ENCODE measurements around the gene FUT6.
"Not testable (repeated sequence)": the region's sequence is repeated elsewhere in the genome, so short reads cannot be mapped to it uniquely, and the experiment has no call there.

The FUT6 gene

DNA sequence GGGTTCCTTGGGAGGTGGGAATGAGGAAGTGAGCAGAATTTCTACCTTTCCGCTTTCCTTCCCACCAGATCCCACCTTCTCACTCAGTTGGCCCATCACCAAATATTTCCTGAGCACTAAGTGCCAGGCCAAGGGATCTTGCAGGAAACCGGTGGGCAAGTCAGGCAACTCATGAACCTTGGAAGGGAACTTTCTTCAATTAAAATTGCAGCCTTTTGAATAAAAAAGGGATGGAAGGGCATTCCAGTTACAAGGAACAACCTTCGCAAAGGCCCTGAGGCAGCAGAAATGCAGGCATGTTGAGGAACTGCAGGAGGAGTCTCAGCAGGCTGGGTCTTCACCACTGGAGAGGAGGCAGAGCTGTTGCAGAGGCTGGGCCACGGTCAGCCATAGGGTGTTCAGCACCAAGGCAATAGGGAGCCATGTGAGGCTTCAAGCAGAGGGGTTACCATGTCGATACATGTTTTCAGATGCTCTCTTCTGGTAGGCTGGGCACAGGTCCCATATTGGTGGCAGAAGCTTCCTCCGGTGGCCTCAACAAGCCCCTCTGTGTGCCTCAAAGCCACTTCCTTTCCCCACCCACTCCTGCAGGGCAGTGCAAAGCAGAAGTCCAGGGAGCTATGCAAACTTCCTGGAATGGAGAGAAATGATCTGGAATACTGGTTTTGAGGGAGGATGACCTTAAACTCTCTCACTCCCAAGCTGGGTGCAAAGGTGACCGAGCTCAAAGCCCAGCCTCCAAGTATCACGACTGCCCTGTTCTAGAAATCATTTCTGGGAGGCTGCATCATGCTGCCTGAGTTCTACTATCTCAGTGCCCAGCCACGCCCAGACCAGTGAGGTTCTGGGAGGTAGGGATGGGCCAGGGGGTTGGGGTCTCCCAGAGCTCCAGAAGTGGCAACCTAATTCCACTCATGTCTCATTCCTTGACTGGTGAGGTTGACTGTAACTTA lies at the start of gene FUT6:
Gene FUT6, minus strand, starts transcription at position 638 of the 953 bp plus-strand sequence. CDS start 7,135 bp downstream, outside the sequence.
- no peak for DNase-seq

- DNase-seq, result not testable (repeated sequence)
These were observed 44.7 kb upstream of the FUT6 start for GRCh38 chr19:5884065-5884811.

GRCh38 chr19:5883157-5883873 lies 43.8 kb upstream of the FUT6 start:
- DNase-seq, result not testable (repeated sequence)

- no peak for DNase-seq
These were observed 43.0 kb upstream of the FUT6 start for GRCh38 chr19:5882421-5882968.

GRCh38 chr19:5881543-5882299 lies 42.2 kb upstream of the FUT6 start:
- DNase-seq, result no peak

DNA sequence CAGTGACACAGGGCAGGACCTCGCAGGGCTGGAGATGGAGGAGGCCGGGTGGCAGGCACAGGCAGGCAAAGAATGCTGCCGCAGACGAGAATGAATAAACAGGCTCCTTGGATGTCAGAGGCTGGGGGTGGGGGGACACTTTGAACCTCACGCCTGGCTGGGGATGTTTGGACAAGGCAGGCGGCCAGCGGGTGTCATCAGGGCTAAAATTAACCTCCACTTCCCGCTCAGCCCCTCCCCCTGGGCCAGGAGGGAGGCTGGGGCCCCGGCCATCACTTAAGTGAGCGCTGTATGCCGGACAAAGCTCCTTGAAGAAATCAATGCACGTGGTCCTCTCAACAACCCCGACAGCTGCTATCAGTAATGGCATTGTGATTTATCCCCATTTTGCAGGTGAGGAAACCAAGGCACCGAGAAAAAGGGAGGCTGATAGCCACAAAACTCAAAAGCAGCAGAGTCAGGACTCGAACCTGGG lies 41.1 kb upstream of the FUT6 start:
- no peak for DNase-seq

- no peak for DNase-seq
These were observed 40.7 kb upstream of the FUT6 start for GRCh38 chr19:5880196-5880595.

DNA sequence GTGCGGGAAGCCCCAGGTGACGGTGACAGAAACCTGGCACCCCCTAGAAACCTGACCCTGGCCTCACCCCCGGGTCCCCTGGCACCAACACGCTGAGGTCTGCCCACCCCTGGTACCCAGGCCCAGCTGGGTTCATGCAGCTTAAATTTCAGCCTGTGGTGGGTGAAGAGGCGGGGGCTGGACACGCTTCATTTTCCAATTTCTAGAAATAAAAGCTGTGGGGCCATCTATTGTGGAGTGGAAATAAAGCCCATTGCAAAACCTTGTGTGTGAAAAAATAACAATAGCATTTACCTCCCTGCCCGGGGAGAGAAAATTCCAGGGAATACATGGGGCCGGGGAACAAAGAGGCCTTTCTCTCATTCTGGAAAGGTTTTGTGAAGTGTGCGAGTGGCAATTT lies 38.4 kb upstream of the FUT6 start:
- DNase-seq, result no peak

GRCh38 chr19:5877427-5877826 lies 37.9 kb upstream of the FUT6 start:
- DNase-seq, result no peak

GRCh38 chr19:5874496-5874895 lies 35.0 kb upstream of the FUT6 start:
- not testable (repeated sequence) for DNase-seq

DNA sequence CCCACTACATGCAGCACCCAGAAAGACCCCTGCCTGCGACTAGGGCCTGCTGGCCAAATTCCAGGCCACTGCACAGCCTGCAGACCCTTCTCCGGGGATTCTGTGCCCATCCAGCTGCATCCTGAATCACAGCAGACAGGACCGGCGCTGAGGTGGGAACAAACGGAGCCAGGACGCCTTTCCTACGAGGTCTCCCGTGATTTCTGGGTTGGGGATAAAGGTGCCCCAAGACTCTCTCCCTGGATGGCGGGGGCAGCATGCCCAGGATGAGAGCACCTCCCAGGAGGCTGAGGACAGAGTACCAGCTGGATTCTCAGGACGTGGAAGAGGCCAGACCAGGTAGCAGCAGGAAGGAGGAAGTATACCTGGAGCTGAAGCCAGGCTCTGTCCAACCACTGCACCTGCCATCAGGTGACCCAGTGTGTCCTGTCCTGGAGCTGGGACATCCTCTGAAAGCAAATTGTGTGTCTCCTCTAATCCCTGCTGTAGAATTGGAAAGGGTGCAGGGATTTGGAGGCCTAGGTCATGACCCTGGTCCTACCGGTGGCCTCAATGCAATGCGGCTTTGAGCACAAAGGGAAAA lies 34.2 kb upstream of the FUT6 start:
- no peak for DNase-seq

GRCh38 chr19:5870986-5871394 lies 31.5 kb upstream of the FUT6 start:
- DNase-seq, result no peak

- no peak for DNase-seq
These were observed 28.0 kb upstream of the FUT6 start for GRCh38 chr19:5867201-5868136.

- DNase-seq, result no peak
These were observed 26.3 kb upstream of the FUT6 start for GRCh38 chr19:5865772-5866171.

- DNase-seq, result no peak
These were observed 25.4 kb upstream of the FUT6 start for GRCh38 chr19:5864725-5865486.

DNA sequence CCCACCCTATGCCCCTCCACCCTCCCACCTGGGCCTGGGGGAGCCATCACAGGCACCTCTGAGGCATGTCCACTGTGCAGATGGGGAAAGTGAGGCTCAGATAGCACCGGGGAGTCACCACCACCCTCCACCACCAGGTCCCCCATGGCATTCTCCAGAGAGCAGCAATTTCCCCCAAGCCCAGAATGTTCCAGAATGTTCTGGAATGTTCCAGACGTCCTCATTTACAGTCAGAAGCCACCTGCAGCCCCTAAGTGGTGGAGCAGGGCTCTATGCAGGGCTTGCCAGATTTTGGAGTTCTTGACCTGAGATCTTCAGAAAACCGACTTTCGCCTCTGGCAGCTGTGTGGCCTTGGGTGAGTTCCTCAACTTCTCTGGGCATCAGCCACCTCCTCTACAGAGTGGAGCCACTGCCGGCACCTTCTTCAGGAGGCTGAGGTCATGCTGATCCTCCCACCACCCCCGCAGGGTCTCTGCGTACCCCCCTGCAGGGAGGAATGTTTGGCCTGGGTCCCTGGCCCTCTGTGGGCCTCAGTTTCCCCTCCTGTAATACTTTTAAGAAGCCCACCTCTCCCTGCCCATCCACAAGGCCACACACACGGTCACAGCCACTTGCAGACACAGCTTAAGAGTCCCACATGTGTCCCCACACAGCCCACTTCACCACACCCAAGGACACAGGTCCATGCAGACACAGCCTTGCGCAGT lies 24.7 kb upstream of the FUT6 start:
- DNase-seq, result no peak

DNA sequence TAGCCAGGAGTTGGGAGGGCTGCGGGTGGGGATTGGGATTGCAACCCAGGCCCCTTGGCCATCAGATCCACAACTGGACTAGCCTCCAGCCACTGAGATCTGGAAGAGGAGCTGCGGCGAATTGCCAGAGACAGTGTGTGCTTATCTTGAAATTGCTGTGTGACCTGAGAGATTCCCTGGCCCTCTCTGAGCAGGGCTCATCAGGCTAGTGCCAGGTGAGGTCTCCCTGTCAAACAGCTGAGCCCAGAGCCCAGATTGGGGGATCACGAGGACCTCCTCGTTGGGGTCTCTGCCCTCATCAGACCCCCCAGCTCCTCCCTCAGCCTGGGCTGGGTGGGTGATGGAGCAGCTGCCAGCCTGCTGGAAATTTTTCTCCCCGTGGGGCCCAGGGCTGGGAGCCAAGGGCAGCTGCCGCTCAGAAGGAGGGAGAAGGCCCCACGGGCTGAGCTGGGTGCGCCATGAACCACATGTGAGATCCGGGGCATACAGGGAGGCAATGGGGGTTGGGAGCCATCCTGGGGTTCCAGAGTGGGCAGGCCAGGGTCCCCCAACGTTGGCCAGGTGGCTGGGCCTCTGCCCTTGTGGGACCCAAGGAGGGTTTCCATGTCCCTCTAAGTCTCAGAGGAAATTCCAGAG lies 23.6 kb upstream of the FUT6 start:
- DNase-seq, result no peak
